Esophagus muscularis mucosa (tissue), 3 donors: ENCODE measurements around the gene RAPGEF2.

ENCODE experiments used
- CTCF ChIP-seq, 3 experiments: fragments of 200-600 bp in 2 of 3; fragments of 450-650 bp in 1 of 3; sonication (generic) in 2 of 3; IDR thresholded peaks; one replicate each; pipeline ENCODE4 v1.5.1; 2017 to 2019; ENCODE audit warnings: antibody characterized with exemption in 3 of 3, mild to moderate bottlenecking in 2 of 3, moderate library complexity in 1 of 3
- POLR2A ChIP-seq: fragments of 450-650 bp; IDR thresholded peaks from one replicate; pipeline ENCODE4 v1.6.1; 2017; ENCODE audit warnings: antibody characterized with exemption, moderate library complexity, mild to moderate bottlenecking, low read depth

- TF ChIP-seq CTCF (IDR thresholded peaks at IDR 0.05) (no peak), POLR2A (no peak)
Measured at GRCh38 chr4:159188646-159189045, 85.8 kb downstream of the RAPGEF2 start.
